Measurements from ENCODE around the gene CADPS2. TPM values are rescaled to one million over a fixed set of nuclear protein-coding genes. Genes with fewer than 3 reads are reported as not detected.

Gene CADPS2
- polyA plus RNA-seq, 3 donors = not detected

GRCh38 chr7:122764902-122765301, 121.4 kb downstream of the CADPS2 start:
- Histone ChIP-seq H4K20me1 (ENCODE audit: insufficient read depth, low read length) (no peaks in the 10 kb centered on the region), H3K27ac (ENCODE audit: low read depth in 1 of 2, low read length in 2 of 2) (no peak overlapping the region), H3K9me3 (replicated peaks in 1 of 2; ENCODE audit: control insufficient read depth in 1 of 2, insufficient read depth in 1 of 2, low read length in 2 of 2) (no peaks in the 10 kb centered on the region), H3K4me2 (replicated peaks; ENCODE audit: extremely low read depth, low read length, poor library complexity, severe bottlenecking) (no peak overlapping the region), H3K36me3 (replicated peaks in 1 of 2; ENCODE audit: control insufficient read depth in 1 of 2, insufficient read depth in 2 of 2, low read length in 2 of 2) (no peaks in the 10 kb centered on the region), H2AFZ (ENCODE audit: insufficient read depth, low read depth, low read length, poor library complexity, severe bottlenecking) (no peak overlapping the region), H3K4me1 (ENCODE audit: control insufficient read depth in 1 of 2, insufficient read depth in 2 of 2, low read length in 2 of 2) (no peaks in the 10 kb centered on the region), H3K79me2 (ENCODE audit: insufficient read depth, low read length) (no peaks in the 10 kb centered on the region), H3K4me3 (replicated peaks in 1 of 3; ENCODE audit: low read depth in 2 of 3, low read length in 3 of 3) (no peak overlapping the region), H3K27me3 (ENCODE audit: control insufficient read depth in 2 of 2, insufficient read depth in 2 of 2, low read length in 2 of 2) (no peaks in the 10 kb centered on the region), H3K9ac (ENCODE audit: insufficient read depth, low read length, poor library complexity, severe bottlenecking) (no peak overlapping the region)
- Mint-ChIP-seq H3K9me3 (peaks cover 0 to 2% (median 0%) of the 10 kb centered on the region in 7 donors), H3K4me1 (no peaks in the 10 kb centered on the region), H3K36me3 (no peaks in the 10 kb centered on the region), H3K27ac (no peak overlapping the region), H3K4me3 (no peak overlapping the region), H3K27me3 (ENCODE audit: low read depth in 3 of 3) (no peaks in the 10 kb centered on the region)
- intact Hi-C loops (cut with micrococcal nuclease) = no loop called here
- TF ChIP-seq CTCF (IDR thresholded peaks at IDR 0.05) = no peak
- WGBS (ENCODE audit: insufficient coverage) = no CpG with 5 or more reads among the region's 1 CpG
- DNase-seq = no peak

GRCh38 chr7:122764020-122764419, 122.2 kb downstream of the CADPS2 start:
- Mint-ChIP-seq H3K36me3 (no peaks in the 10 kb centered on the region), H3K27ac (no peak overlapping the region), H3K4me1 (no peaks in the 10 kb centered on the region), H3K4me3 (no peak overlapping the region), H3K9me3 (peaks cover 0 to 2% (median 0%) of the 10 kb centered on the region in 7 donors), H3K27me3 (ENCODE audit: low read depth in 3 of 3) (no peaks in the 10 kb centered on the region)
- H3K9me3 ChIP-seq (replicated peaks in 1 of 2; ENCODE audit: control insufficient read depth in 1 of 2, insufficient read depth in 1 of 2, low read length in 2 of 2) = no peaks in the 10 kb centered on the region
- H4K20me1 ChIP-seq (ENCODE audit: insufficient read depth, low read length) = no peaks in the 10 kb centered on the region
- no peaks in the 10 kb centered on the region for H3K79me2 ChIP-seq (ENCODE audit: insufficient read depth, low read length)
- no peak overlapping the region for H3K4me2 ChIP-seq (replicated peaks; ENCODE audit: extremely low read depth, low read length, poor library complexity, severe bottlenecking)
- H3K27me3 ChIP-seq (ENCODE audit: control insufficient read depth in 2 of 2, insufficient read depth in 2 of 2, low read length in 2 of 2) = no peaks in the 10 kb centered on the region
- no peaks in the 10 kb centered on the region for H3K4me1 ChIP-seq (ENCODE audit: control insufficient read depth in 1 of 2, insufficient read depth in 2 of 2, low read length in 2 of 2)
- H3K36me3 ChIP-seq (replicated peaks in 1 of 2; ENCODE audit: control insufficient read depth in 1 of 2, insufficient read depth in 2 of 2, low read length in 2 of 2) = no peaks in the 10 kb centered on the region
- 83% methylated on average over 1 of the region's 2 CpGs for WGBS (ENCODE audit: insufficient coverage)
- H3K27ac ChIP-seq (ENCODE audit: low read depth in 1 of 2, low read length in 2 of 2) = no peak overlapping the region
- no peak overlapping the region for H2AFZ ChIP-seq (ENCODE audit: insufficient read depth, low read depth, low read length, poor library complexity, severe bottlenecking)
- no peak overlapping the region for H3K9ac ChIP-seq (ENCODE audit: insufficient read depth, low read length, poor library complexity, severe bottlenecking)
- no peak for DNase-seq
- TF ChIP-seq CTCF (IDR thresholded peaks at IDR 0.05) = no peak
- H3K4me3 ChIP-seq (replicated peaks in 1 of 3; ENCODE audit: low read depth in 2 of 3, low read length in 3 of 3) = no peak overlapping the region
- intact Hi-C loops (cut with micrococcal nuclease) = no loop called here

Measured in CD14-positive monocyte (primary cell).